IPS DF 19.7 (cell line): ENCODE data around the gene SLC6A6.
"Not testable (repeated sequence)": the region's sequence is repeated elsewhere in the genome, so short reads cannot be mapped to it uniquely, and the experiment has no call there.

ENCODE experiments used
- DNase-seq: peaks from one replicate; pipeline ENCODE4 v3.0.0-alpha.2; 2013; ENCODE audit warnings: low read depth, low spot score

The SLC6A6 gene

DNA sequence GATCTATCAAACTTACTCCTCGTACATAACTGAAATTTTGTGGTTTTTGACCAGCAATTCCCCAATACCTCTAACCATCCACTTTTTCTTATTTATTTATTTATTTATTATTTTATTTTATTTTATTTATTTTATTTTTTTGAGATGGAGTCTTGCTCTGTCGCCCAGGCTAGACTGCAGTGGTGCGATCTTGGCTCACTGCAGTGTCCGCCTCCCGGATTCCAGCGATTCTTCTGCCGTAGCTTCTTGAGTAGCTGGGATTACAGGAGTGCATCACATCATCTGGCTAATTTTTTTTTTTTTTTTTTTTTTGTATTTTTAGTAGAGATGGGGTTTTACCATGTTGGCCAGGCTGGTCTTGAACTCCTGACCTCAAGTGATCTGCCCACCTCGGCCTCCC is 35.3 kb downstream of the SLC6A6 start:
- not testable (repeated sequence) for DNase-seq

DNA sequence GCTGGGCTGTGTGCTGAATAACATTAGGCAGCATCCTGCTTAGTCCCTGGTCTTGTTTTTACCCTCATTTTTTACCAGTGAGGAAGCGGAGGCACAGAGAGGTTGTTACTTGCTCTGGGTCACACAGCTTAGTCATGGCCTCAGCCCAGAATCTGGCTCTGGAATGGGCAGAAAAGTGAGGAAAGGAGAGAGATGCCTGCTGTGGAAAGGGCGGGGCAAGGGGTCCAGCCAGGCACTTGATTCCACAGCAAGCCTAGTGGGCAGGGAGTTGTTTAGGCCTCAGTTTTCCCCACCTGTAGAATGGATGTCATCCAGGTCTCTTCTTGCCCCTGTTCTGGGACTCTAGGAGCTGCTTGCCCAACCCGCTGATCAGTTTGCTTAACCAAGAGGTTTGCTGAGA is 35.9 kb downstream of the SLC6A6 start:
- DNase-seq = no peak

DNA sequence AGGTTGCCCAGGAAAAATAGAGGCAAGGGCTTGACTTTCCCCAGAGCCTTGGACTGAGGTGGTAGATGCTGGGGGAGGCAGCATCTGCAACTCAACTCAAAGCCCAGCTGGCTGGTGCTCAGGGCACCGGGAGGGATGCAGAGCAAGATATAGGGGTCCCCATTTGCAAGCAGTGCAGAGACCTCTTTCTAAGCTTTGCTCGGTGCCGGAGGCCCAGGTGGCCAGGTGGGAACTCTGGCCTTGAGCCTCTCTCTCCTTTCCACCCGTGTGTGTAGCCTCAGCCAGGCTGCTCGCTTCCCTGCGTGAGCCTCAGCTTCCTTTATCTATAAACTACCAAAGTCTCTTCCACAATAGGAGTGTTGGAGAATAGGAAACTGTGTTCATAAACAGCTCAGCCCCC is 36.5 kb downstream of the SLC6A6 start:
- no peak for DNase-seq

DNA sequence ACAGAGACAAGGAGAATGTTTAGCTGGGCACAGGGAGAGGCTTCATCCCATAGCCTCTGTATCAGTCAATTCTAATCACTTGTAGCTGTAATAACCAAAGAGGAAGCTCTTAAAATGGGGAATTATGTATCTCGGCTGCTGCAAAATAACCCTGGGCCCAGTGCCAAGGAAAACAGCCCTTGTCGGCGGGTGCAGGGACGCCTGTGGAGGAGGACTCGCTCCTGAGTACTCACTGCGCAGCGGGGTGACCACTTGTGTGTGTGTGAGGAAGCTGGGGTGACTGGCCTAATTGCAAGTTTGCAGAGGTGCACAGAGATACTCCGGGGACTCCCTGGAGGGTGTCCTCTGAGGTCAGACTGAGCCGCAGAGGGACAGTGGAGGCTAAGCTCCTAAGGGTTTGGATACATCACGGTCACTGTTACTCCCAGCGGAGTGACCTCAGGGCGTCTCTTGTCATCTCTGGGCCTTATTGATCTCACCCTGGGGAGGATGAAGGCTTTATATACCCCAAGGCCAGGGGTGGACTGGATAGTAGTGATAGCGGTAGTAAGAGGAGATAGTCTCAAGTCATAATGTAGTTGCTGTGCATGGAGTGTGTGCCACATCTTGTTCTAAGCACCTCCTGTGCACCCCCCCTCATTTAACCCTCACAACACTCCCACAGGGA is 37.2 kb downstream of the SLC6A6 start:
- no peak for DNase-seq

DNA sequence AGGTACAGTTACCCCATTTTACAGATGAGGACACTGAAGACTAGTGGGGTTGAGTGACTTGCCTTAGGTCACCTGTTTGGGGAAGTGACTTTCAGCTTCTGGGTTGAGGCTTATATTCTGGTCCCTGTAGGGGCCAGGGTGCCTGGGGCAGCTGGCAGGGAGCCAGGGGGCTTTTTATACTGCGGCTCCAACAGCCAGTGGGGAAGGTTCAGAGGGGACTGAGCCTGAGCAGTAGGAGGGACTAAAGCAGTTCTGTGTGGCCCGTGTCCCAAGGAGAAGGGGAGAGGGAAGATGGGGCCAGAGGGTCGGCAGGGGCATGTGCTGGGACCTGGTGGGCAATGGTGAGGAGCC is 37.7 kb downstream of the SLC6A6 start:
- DNase-seq = no peak

DNA sequence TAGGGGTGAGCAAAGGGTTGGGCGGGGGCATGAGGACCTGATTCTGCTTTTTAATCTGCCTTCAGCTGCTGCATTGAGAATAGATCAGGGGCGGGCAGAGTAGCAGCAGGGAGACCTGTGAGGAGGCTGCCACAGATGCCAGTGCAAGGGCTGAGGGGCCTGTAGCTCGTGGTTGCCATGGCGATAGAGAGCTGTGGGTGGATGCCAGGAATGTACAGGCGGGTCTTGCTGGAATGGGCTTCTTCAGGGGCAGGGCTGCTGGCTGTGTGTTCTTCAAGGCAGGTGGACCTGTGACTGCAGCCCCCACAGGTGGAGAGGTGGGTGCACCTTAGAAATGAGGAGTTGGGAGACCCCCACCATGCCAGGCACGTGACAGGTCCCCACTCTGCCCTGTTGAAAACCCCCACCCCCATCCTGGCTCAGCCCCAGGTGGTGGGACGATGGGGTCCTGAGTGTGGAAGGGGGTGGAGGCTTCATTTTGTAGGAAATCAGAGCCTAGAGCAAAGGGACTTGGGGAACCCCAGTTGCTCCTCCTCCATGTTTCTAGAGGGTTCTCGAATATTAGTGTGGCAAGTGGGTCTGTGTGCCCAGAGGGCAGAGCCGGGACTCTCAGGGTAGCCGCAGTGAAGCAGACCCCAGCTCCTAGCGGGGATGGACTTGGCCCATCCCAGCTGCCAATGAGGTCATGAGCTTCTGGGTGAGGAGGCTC is 38.3 kb downstream of the SLC6A6 start:
- no peak for DNase-seq

GRCh38 chr3:14441240-14441919 is 39.0 kb downstream of the SLC6A6 start:
- no peak for DNase-seq

DNA sequence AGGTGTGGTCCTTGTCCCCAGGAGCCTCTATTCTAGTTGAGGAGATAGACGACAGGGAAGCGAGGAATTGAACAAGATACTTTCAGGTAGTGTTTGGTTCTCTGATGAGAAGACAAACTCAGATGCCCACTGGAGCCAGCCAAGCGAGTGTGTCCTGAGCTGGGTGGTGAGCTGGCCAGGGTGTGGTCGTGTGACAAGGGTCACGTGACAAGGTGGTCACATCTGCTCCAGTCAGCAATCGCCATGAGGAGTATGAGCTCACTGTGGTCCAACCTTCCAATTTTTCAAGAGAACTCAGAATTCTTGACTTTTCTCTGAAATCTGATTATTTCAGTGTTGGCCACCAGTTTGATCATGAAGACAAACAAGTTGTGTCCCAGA is 39.5 kb downstream of the SLC6A6 start:
- no peak for DNase-seq

DNA sequence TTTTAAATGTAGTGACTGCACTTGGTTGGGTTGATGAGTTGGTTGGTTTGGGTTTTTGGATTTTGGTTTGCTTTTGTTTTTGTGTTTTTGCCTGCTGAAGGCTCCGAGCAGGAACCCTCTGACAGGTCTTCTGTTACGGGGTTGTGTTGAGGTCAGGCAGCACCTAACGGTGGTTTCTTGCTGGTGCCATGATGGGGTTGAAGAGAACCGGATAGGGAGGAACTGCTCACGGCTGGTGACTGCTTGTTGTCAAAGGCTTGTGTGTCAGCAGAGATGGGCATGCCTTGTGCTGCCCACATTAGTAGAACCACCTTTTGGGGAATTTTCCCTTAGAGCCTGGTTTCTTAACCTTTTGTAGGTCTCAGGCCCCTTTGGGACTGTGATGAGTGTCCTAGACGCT is 42.0 kb downstream of the SLC6A6 start:
- DNase-seq = no peak

GRCh38 chr3:14445773-14446172 is 43.4 kb downstream of the SLC6A6 start:
- no peak for DNase-seq

DNA sequence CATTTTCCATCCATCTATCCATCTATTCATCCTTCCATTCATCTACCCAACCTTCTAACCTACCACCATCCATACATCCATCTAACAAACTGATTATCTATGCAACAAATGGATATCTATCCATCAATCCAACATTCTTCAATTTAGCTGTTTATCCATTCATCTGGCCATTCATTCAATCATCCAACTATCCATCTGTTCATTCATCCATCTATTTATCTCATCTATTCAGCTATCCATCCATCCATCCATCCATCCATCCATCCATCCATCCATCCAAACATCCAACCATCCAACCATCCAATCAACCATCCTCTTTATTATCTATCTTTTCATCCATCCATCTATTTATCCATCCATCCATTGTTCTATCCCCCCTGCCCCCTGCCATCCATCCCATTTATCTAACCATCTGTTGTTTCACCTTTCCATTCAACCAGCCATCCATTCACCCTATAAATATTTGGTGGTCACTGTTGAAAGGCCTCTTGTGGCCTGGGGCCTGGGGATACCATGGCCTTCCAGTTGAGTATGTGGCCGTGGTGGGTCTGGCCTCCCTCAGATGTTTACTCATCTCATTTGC is 44.7 kb downstream of the SLC6A6 start:
- DNase-seq = no peak

- no peak for DNase-seq
Observed at GRCh38 chr3:14448063-14448462, 45.7 kb downstream of the SLC6A6 start.

DNA sequence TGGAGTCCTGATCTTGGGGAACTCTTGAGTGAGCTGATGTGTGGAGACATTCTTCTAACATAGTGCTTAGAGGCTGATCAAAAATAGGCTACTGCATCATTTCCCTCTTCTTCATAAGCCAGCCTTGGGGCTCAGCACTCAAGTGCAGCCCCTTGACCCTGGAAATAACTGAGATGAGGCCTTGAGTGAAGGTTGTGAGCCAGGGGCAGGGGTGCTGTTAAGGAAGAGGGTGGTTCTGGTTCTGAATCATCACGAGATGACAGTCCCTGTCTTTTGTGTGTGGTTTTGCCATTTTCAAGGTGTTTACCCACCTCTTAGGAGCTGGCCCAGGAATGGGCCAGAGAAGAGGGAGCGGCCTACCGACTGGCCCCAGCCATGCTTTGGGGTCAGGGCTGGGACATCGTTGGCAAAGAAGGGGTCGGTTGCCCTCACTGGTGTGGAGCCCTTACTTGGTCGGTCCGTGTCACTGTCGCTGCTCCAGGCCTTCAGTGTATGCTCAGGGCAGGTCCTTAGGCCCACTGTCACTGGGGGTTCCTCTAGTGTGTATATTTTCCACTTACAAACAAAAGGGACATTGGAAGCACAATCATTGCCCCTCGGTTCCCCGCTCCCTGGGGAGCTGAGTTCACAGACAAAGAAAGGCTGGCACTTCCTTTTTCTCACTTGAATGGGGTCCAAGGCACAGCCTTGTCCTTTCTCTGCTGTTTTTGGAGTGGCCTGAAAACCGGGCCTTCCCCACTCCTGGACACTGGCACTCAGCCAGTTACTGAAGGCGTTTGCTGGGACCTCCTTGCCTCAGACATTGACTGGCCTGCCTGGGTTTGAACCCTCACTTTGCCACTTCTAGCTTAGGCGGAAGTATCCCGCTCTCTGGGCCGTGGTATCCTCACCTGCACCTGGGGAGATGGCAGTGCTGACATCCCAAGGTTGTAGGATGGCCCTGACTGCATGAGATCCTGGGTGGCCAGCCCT is 46.6 kb downstream of the SLC6A6 start:
- DNase-seq = no peak

GRCh38 chr3:14450506-14450905 is 48.1 kb downstream of the SLC6A6 start:
- DNase-seq = no peak

DNA sequence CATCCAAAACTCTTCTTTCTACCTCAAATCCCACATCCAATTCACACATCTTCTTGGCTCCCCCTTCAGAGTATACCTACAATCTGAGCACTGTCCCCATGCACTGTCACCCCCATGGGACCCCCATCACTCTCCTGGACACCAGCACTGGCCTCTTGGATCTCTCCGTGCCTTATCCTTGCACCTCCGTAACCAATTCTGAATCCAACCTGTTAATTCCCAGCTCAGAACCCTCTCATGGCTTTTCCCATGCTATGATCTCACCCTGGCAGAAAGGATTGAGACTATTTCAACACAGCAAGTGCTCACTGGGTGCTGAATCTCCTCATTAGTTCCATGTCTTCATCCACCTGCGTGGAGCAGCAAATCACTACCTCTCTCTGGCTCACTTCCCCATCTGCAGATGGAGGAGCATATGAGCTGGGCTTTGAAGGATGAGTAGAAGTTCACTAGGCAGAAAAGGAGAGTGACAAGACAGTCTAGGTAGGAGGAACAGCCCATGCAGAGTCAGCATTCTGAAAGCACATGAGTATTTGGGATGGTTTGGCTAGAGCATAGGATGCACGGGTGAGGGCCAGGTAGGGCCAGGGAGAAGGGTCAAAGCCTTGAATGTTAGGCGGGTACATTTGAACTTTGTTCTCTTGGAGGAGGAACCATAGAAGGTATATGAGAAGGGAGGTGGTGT is 48.7 kb downstream of the SLC6A6 start:
- no peak for DNase-seq

DNA sequence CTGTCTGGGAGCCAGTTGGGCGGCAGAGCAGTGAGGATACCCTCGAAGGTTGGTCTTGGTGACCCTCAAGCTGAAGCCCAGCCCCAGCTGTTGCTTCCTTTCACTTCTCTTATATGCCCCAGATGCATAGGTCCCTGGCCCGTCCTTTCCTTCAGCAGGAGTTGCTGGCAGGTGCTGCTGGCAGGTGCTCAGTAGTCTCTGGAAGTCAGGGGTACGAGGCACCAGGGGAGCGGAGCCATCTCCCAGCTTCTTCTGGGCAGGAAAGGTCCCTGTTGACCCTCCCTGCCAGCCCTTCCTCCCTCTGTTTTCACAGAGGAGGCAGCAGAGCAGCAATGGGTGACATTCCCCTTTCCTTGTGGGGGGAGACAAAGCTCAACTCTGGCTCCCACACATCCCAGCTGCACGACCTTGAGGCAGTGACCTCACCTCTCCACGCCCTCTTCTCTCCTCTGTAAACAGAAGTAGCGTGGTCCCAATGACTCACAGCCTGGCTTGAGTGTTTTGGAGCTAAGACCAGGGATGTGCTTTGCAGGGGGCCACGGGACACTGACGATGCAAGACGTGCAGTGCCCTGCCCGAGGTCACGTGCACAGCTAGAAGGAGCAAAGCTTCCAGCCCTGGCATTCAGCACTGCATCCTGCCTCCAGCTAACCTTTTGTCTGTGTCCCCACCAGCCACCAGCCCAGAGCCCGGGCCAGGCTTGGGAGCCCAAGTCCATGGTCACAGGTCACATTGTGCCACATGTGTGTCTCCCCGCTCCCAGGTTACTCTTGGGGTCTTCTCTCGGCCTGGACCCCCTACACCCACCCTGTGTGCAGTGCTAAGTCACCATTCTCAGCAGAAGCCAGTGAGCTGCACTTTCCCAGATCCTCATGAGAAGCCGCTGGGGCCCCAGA is 49.7 kb downstream of the SLC6A6 start:
- no peak for DNase-seq

GRCh38 chr3:14452740-14453710 is 50.6 kb downstream of the SLC6A6 start:
- DNase-seq = no peak

DNA sequence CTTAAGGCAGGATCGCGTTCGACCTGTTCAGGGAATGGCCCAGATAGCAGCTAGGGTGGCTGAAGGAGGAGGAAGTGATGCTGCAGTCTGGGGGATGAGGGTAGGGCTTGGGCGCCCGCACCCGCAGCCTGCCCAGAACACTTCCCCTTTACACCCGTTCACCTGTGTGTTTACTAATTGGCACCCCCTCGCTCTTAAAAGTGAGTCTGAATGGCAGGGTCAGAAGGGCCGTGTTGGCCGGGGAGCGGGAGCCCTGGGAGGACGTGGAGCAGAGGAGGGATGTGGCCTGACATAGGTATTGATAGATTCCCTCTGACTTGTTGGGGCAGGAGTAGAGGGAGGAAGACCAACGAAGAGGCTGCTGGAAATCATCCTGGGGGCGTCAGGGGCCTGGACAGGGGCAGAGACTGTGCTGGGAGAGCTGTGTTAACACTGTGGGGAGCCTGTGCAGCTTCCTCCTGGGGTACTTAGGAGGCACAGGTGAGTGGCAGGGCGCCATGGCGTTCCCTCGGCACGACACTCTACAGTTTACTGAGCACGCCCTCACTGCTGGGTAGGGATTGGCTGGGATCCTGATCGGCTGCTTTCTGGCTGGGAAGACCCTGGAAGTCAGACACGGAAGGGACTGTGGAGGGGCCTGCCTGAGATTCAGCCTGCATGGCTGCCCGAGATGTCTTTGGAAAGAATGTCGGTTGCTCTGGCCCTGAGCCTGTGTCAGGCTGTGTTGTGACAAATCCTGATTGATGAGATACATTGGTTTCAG is 51.7 kb downstream of the SLC6A6 start:
- no peak for DNase-seq
